ENCODE data around the gene ZYX.

The ZYX gene

GRCh38 chr7:143354376-143354775 lies 26.8 kb upstream of the ZYX start:
- no peak overlapping the region for H3K4me3 Mint-ChIP-seq
- no peaks in the 10 kb centered on the region for H3K9me3 Mint-ChIP-seq
- DNase-seq: no peak
- peaks cover 35% of the 10 kb centered on the region for H3K27me3 Mint-ChIP-seq (ENCODE audit: low read depth, poor library complexity)
- TF ChIP-seq, protein P1, sequence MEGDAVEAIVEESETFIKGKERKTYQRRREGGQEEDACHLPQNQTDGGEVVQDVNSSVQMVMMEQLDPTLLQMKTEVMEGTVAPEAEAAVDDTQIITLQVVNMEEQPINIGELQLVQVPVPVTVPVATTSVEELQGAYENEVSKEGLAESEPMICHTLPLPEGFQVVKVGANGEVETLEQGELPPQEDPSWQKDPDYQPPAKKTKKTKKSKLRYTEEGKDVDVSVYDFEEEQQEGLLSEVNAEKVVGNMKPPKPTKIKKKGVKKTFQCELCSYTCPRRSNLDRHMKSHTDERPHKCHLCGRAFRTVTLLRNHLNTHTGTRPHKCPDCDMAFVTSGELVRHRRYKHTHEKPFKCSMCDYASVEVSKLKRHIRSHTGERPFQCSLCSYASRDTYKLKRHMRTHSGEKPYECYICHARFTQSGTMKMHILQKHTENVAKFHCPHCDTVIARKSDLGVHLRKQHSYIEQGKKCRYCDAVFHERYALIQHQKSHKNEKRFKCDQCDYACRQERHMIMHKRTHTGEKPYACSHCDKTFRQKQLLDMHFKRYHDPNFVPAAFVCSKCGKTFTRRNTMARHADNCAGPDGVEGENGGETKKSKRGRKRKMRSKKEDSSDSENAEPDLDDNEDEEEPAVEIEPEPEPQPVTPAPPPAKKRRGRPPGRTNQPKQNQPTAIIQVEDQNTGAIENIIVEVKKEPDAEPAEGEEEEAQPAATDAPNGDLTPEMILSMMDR (IDR thresholded peaks at IDR 0.05): no peak
- H3K36me3 Mint-ChIP-seq (ENCODE audit: low read depth): no peaks in the 10 kb centered on the region
- no peak overlapping the region for H3K27ac Mint-ChIP-seq
- peaks cover 45% of the 10 kb centered on the region for H3K4me1 Mint-ChIP-seq

- Mint-ChIP-seq H3K4me1 (peaks cover 45% of the 10 kb centered on the region), H3K9me3 (no peaks in the 10 kb centered on the region), H3K4me3 (no peak overlapping the region), H3K27me3 (ENCODE audit: low read depth, poor library complexity) (peaks cover 38% of the 10 kb centered on the region), H3K27ac (no peak overlapping the region), H3K36me3 (ENCODE audit: low read depth) (no peaks in the 10 kb centered on the region)
- TF ChIP-seq, protein P1 (IDR thresholded peaks at IDR 0.05): no peak
- no peak for DNase-seq
Measured at GRCh38 chr7:143354965-143355364, 26.2 kb upstream of the ZYX start.

DNA sequence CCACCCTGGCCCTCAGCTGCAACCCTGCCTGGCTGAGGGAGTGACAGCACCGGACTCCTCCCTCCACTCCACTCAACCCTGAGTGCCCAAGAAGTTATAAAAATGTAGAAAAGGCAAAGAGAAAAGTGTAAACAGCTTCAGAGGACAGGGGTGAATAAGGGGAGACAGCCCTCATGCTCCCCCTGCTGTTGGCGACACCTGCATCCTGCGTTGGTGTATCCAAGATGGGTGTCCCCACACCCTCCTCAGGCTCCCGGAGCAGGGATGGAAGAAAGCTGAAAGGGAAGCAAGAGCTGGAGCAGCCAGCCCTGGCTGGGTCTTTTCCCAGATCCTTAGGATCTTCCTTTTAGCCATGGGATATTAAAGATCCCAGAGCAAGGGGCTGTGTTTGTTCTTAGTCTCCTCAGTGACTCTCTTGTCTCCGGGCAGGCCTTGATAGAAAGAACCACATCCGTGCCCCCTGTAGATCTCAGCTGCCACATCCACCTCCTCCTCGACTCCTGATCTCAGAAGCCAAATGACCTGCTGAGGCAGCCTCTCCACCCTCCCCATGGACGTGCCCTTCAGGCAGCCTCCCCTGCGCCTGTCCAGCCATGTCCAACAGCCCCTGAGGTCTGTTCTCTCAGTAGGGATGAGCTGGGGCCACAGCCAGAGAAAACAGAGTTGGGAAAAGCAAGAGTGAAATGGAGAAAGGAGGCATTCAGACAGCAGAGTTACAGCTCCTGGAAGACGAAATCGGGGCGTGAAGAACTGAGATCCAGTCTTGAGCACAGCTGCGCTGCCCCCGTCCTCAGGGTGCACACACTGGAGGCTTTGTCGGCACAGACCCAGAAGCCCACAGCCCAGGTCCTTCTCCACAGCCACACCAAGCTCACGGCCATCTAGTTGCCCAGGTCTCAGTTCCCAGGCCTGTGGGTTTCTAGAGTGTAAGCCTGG lies 25.4 kb upstream of the ZYX start:
- peaks cover 50% of the 10 kb centered on the region for H3K4me1 Mint-ChIP-seq
- H3K36me3 Mint-ChIP-seq (ENCODE audit: low read depth): no peaks in the 10 kb centered on the region
- H3K27ac Mint-ChIP-seq: peak overlapping the region; percentile 44
- no peak for DNase-seq
- H3K4me3 Mint-ChIP-seq: no peak overlapping the region
- H3K27me3 Mint-ChIP-seq (ENCODE audit: low read depth, poor library complexity): peaks cover 44% of the 10 kb centered on the region
- TF ChIP-seq, protein P1 (IDR thresholded peaks at IDR 0.05): no peak
- H3K9me3 Mint-ChIP-seq: no peaks in the 10 kb centered on the region

GRCh38 chr7:143356414-143357050 lies 24.6 kb upstream of the ZYX start:
- TF ChIP-seq, protein P1 (IDR thresholded peaks at IDR 0.05): no peak
- Mint-ChIP-seq H3K36me3 (ENCODE audit: low read depth) (no peaks in the 10 kb centered on the region), H3K4me1 (peaks cover 49% of the 10 kb centered on the region), H3K27me3 (ENCODE audit: low read depth, poor library complexity) (peaks cover 50% of the 10 kb centered on the region), H3K4me3 (no peak overlapping the region), H3K9me3 (no peaks in the 10 kb centered on the region), H3K27ac (no peak overlapping the region)
- no peak for DNase-seq

- peaks cover 66% of the 10 kb centered on the region for H3K27me3 Mint-ChIP-seq (ENCODE audit: low read depth, poor library complexity)
- no peak overlapping the region for H3K27ac Mint-ChIP-seq
- peaks cover 28% of the 10 kb centered on the region for H3K4me1 Mint-ChIP-seq
- no peaks in the 10 kb centered on the region for H3K36me3 Mint-ChIP-seq (ENCODE audit: low read depth)
- DNase-seq: no peak
- TF ChIP-seq, protein P1 (IDR thresholded peaks at IDR 0.05): no peak
- no peaks in the 10 kb centered on the region for H3K9me3 Mint-ChIP-seq
- no peak overlapping the region for H3K4me3 Mint-ChIP-seq
Measured at GRCh38 chr7:143358626-143359025, 22.5 kb upstream of the ZYX start.

Measured in nephron progenitor cell (in vitro differentiated cells).